Left hindlimb (tissue), 1 donor: ENCODE data around the gene AUP1.

Experiments
- DNase-seq: peaks from one replicate; pipeline ENCODE4 v3.0.0-alpha.2; 2018

AUP1 gene

DNA sequence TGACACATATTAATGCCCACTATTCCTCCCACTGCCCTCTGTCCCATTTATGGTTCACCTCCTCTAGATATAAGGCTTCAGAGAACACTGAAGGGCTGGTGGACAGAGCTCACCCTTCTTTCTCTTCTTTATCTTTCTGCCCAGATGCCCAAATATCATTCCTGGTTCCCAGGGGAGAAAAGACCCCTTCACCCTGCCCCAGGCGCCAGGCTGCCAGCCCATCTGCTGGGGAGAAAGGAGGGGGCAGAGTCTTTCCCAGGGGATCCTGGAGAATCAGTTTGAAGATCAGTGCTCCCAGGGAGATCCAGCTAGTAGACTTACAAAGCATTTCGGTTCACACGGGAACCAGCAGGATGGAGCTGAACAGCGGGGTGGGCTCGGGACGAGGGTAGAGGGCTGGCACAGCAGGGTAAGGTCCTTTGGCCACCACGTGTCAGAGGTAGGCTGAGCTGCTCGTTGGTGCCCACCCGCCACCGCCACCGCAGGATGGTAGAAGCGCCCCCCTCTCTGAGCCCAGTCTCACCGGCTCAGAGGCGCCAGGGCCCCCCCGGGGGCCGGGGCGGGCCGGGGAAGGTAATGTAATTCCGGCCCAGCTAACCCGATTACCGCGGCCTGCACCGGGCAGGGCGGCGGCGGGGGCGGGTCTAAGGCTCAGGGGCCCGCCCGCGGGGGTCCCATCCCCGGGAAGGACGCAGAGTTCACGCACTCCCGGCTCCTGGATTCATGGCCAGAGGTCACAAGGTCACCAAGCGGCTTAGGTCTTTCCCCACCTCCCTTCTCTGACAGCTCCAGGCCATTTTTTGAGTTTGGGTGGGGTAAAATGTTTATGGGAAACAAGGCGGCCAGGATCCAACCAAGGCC lies 16.5 kb downstream of the AUP1 start:
- no peak for DNase-seq

DNA sequence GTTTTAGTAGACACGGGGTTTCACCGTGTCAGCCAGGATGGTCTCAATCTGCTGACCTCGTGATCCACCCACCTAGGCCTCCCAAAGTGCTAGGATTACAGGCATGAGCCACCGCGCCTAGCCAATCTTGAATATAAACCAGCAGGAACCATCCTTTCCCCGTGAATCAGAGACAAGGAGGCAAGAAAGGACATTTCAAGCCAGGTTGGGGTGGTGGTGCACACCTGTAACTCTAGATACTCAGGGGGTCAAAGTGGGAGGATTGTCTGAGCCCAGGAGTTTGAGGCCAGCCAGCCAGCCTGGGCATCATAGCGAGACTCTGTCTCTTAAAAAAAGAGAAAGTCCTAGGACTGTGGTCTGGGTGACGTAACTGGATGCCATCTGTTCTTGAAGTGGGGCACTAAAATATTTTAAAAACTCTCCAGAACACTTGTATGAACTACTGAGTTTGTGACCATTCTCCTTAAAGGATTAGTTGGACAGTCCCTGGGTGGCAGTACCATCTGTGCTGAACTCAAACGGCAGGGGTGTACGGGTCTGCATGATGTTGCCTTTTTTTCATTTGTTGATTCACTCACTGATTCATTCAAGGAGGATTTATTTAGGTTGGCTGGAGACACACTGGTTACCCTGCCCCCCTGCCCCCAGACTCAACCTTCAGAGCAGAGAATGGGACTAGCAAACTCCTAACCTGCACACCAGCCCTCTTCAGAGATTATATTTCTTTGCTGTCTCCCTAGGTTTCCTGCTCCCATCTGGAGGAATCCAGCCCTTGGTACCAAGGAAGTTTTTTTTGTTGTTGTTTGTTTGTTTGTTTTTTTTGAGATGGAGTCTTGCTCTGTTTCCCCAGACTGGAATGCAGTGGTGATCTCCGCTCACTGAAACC lies 18.2 kb downstream of the AUP1 start:
- no peak for DNase-seq

DNA sequence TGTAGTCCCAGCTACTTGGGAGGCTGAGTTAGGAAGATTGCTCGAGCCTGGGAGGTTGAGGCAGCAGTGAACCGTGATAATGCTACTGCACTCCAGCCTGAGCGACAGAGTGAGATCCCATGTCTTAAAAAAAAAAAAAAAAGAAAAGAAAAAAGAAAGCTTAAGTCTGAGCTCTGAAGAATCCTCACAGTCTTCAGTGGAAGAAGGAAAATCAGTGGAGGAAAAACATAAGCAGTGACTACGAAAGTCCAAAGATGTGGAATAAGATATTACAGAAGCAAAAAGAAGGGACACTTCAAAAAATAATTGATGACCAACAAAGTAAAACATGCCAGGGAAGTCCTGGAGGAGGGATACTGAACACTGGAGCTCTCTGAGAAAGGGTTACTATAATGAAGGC lies 19.2 kb downstream of the AUP1 start:
- DNase-seq = no peak

DNA sequence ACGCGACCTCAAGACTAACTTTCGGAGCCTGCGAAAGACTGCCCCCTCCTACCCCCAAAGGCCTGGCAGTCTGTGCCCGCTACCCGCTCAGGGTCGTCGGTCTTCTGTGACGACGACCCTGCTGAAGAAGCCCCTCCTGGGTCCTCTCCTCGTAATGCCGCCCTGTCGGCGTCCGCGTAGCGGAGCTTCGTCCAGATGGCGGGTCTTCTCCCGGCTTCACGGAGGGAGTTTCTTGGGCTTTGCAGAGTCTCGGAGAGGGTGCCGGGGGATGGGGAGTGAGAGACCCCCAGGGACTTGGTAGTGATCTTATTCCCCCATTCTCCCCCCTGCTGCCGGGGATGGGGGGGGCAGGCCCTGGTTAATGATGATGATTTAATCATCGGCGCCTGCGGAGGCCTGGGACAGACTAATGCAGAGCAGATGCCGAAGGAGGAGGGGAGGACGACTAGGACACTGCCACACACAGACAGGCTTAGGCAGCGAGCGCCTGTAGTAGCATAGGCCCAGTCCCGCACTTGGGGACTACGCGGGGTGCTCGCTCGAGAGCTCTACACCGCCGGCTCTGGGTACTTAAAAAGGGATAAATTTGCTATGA lies 21.5 kb downstream of the AUP1 start:
- peak; percentile 67 for DNase-seq

DNA sequence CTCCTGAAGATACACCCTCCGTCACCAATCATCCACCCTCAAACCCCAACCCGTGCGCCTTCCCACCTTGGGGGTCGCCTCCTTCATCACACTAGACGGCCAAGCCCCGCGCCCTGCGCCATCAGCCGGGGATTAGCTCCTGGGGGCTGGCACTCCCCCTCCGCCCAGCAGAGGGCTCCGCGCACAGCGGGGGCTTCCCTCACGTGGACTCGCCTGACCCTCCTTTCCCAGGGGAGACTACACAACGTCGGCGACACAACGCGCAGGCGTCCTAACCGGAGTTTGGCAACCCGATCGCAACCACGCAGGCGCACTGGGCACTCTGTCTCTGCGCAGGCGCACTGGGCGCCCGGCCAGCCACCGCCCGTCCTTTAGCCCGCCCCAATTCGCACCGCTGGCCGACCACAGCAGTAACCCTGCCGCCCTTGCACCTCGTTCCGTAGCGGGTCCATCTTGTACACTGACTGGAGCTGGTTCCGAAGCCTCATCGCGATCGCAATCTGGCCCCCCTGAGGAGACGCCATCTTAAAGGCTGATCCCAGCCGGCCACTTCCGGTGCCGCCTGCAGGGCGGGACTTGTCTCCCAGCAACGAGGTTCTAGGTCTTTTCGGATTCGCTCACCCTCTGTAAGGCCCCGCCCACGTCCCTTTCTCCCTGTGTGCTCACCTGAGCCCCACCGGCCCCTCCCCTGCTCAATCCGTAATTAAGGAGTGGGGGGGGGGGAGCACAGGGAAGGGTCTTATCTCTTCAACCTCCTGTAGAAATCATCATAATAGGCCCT lies 22.2 kb downstream of the AUP1 start, which contains the start of gene PCGF1:
TSS of gene PCGF1 (minus strand) at position 551 of the 781 bp plus-strand sequence. CDS start at position 524, 27 bp downstream.
- DNase-seq = peak; percentile 99

DNA sequence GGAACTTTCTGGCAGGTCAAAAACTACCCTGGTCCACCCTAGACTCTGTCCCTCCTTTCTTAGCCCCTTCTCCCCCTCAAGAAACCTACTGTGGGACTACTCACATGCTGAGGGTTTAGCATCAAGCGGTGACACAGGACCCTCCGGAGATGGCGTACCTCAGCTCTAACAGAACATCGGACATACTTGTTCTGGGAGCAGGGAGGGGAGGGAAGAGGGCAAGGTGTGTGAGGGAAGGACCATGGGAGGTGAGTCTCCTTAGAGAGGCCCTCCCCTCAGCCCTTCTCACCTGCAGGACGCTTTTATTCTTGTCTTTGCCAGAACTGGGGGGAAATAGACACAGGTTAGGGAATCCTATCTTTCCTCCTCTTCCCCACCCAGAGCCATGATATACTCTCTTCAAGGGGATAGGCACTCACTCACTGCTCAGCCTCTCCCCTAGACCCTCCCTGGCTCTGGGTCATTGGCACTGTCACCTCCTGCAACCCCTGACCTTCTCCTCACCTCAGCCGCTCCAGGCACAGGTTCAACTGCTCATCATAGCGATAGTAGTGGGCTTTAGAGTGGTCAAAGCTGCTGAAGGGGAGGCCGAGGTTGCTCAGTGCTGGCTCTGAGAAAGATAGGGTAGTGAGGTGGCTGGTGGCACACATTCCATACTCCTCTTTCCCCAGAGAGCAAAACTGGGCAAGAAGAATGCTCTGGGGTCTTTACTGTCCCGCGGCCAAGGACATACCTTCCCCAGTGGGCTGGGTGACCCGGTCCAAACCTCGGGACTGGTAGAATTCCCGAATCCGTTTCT lies 23.9 kb downstream of the AUP1 start:
- no peak for DNase-seq

DNA sequence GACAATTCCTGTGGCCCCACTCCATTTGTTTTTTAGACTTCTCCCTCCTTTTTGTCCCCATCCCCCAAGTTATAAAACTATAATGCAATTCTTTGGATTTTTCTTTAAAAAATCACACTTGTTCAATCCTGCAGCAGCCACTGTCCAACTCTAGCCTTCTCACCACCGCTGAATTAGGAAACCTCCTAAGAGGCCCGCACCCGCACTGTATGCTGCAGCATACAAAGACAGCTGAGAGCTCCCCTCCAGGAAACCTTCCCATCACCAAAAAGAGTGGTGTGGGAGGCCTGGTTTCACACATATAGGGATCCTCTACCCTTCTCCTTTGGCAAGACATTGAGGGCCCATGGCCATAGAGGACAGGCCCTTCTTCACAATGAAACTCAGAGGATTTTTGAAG lies 24.9 kb downstream of the AUP1 start:
- no peak for DNase-seq

DNA sequence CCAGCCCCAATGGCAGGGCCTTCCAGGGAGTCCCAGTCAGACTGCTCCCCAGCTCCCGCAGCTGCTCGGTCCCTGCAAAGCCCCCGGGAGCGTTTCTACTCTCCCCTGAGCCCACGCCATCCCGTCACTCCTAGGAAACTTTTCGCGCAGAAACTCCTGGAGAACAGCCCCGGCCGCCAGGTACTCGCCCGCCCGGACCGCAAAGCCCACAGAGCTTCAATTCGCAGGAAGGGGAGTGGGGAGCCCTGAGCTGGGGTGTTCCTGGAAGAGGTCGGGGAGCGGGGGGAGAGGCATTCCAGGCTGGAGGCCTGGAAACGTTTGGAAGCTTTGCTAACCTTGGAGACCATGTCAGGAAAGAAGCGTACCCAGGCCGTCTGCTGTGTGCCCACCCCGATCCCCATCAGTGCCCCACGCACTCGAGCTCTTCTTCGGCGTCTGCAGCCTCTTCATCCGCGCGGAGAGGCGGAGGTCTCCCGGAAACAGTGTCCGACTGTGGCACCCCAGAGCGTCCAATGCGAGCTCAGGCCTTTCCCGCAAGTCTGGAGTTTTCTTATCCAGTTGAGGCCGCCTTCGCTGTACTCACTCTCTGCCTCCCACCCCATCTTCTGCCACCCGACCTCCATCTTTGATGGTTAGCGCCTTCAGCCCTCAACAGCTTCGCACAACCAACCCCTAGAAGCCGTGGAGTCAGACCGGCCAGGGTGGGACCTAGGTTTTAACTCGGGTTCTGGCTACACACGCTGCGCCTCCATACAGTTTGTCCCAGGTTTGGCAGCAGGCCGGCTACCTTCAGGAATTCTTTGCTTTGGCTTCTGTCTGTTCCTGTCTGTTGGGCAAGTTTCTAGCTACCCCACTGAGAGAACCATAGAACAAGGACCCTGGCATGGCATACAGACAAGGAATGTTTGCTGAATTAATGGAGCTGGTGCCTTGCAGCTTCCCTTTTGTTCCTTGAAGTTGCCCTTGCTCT lies 25.7 kb downstream of the AUP1 start:
- DNase-seq = no peak

DNA sequence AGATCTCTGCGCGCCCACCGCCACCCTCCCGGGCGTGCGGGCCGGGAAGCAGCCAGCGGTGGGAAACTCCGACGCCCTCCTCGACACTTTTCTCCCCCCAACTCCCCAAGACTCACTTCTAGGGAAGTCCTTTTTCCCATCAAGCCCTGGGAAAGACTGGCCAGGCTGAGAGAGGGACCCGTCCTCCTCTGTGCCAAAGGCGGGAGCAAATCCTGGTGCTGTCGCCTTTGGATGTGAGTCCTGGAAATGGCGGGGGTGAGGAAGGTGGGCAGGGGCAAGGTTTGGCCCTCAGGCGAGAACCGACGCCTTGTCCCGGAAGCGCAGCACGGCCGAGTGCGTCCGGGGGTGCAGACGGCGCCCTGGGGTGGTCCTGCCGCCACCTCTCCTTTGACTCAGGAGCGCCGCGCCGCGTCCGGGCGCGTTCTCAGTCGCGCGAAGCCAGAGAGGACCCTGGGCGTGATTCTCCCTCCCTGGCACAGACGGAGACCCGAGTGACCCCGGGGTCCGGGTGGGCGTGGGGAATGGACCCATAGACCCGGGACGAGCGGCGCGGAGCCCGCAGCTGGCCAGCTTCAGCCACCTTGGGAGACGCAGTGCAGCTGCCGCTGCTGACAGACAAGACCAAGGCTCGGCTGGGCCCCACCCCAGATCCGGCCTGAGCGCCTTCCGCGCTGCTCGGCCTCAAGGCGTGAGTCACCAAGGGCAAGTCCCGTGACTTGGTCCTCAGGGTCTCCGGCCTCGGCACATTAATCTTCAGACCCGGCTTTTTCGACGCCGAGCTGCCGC lies 26.6 kb downstream of the AUP1 start:
- DNase-seq = peak; percentile 76

DNA sequence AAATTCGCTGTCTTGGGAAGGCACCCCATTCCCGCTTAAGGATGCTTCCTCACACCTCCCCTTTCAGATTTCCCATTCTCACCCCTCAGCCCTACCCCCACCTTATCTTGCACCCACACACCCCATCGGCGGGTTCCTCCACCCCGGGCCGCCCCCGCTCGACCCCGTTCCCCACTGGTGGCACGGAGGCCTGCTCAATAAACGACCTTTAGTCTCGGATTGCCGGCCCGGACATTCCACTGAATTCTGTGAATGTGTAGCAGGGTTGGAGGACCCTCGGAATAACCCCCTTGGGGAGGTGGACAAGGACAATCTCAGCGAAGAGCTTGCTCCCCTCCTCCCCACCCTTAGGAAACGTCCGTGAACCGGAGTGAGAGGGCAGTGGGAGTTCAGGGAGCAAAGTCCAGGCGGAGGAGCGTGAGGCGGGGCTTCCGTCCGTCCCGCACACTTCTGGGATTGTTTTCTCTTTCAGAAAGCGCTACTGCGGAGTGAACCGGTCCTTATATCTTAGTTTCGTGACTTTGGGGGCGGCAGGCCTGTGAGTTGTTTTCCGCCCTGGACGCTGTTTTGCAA lies 27.3 kb downstream of the AUP1 start:
- DNase-seq = no peak

DNA sequence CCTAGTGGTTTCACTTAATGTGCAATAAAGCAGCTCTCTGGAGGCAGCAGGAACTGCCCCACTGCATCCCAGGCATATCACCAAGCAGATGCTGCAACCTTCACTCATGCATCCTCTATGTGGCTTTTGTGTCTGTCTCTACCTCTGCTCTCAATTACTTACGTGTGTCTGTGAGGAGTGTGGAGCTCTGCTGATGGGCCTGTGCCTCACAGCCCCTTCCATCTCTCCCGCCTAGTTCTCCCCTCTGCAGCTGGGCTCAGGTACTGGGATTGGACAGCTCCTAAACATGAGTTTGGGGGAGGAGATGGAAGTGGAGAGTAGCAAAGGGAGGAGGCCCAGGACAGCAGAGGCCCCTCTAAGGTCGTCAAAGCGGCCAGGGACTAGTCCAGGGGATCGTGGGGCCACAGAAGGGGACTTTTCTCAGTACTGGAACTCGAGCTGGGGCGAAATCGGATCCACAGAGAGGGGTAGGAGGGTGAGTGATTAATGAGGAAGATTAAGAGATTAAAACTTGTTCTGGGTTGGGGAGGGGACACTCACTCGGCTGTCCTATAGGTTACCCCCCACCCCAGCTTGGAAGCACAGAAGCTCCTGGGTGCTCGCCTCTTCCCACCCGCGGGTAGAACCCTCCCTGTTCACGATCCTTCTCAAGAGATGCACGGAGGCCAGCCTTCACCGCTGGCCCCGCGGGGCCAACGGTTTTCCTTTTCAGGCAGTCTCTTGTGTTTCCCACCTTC lies 28.0 kb downstream of the AUP1 start:
- no peak for DNase-seq

DNA sequence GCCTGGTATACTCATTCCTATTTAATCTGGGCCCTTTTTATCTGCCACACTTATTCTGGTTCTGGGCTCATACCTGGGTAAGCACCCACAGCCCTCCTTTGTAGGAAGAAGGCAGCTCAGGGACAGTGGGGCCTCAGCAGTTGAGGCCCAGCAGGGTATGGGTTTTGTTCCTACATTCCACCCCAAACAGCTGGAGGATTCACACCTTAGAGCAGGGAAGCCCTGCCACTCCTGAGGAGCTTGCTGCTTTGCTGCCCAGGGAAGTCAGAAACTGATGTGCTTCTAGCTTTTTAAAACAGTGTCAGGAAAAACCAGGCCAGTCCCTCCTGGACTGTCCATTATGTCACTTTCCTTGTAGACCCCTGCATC lies 28.9 kb downstream of the AUP1 start:
- DNase-seq = no peak

DNA sequence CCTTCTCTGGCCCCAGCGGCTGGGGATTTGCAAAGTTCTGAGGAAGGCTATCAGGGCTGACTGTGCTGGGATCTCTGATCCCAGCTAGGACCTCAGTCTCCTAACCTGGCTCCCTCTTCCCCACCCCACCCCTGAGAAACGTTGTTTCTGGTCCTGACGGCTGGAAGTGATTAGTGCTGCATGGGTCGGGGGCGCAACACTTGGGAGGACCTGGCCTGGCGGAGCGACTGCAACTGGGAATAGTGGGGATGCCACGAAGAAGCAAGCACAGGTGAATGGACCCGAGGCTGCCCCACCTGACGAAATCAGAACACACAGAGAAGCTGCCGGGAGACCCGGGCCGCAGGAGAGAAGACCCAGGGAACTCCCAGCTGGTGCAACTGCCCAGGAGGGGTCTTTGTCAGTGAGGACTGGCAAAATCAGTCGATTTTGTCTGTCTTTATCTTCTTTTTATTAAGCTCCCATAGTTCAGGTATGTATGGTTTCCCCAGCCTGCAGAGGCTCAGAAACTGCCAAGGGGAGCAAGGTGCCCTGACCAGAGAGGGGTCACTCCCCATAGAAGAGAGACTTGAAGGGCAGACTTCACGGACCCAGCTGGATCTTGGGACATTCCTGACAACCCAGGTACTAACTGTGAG lies 29.4 kb downstream of the AUP1 start:
- DNase-seq = no peak

DNA sequence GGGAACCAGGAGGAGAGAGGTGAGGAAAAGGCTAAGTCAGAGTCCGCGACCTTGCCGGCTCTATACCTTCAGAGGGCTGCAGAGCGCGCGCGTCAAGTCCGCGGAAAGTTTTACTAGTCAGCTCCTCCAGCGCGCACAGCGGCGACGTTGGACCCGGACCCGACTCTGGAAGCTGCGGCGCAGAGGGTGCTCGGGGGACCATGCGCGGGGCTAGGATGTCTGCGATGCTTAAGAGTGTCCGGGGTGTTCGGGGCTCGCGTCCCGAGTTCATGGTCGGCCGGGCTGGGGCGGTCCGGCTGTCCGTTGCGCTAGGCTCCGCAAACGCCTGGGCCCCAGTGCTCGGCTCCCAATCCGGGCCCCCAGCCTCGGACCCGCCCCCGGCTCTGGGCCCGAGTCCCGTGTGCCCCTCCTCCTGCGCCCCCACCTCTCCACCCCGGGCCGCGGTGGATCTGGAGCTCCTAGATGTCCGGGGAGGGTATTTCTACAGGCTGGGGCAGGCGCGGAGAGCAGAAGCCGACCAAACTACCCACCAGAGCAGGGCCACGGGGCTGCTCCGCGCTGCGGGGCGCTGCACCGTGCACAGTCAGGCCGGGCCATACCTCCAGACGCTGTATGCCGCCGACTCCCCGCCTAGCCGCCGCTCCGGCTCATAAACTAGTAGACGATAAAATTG lies 30.1 kb downstream of the AUP1 start, which contains the start of gene LBX2:
TSS of gene LBX2 (minus strand) at position 337 of the 673 bp plus-strand sequence. CDS start at position 271, 66 bp downstream.
- peak; percentile 58 for DNase-seq

DNA sequence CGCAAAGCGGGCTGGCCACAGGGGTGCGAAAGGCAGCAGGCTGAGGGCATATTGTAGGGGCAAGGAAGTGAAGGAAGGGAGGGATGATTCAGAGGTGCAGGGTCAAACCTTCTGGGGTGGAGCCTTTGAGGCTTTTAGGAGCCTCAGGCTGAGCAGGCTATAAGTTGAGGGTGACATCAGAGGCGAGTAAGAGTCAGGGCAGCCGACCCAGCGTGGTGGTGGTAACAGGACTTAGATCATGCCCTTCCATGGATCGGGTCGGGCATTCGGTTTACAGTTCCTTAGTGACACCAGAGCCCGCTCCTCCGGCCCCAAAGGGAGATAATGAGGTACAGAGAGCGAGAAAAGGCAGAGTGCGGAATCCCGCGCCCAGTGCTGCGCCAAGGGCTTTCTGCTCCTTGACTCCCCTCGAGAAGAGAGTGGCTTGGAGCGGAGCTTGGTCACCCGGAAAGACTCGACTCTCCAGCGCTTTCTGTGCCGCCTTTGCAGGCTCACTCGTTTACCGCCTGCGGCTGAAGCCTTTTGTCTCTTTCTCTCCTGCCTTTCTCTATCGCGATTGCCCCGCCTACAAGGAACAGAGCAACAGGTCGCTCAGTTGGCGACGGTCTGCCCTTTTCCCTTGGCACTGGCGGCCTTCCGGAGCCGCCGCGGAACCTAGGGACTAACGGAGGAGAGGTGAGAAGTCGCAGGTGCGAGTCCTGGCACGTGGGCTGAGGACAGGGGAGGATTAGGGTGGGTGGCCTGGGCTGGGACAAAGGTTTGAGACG lies 30.8 kb downstream of the AUP1 start:
- no peak for DNase-seq

DNA sequence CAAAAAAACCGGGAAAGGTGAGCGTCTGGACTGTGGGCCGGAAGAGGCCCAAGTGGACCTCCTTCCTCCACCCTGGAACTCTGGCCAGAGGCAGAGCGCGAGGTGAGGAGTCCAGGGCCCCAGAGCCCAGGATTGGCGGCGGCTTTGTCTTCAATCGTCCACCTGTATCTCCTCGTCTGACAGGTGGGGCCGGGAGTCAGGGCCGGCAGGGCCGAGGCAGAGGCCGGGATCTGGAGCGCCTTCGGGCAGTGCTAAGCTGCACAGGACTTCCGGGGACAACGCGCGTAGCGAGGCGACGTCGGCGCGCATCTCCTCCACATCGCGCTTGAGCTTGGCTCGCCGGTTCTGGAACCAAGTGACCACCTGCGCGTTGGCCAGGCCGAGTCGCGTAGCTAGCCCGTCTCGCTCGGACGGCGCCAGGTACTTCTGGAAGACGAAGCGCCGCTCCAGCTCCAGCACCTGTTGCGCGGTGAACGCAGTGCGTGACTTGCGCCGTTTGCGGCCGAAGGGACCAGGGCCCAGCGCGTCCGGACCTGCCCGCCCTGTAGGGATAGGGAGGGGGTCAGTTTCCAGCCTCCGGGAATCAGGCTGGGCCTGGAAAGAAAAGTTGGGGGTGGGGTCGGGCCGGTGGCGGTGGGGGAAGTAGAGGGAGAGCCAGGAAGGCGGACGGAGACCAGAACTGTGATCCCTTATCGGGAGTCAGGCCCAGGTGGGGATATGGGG lies 31.6 kb downstream of the AUP1 start:
- DNase-seq = no peak
